GM12872 (cell line): ENCODE data around the gene UBE2O.

Experiments used
- TF ChIP-seq, protein P1 (sequence below): IDR thresholded peaks from 3 replicates; pipeline ENCODE4 v1.5.1; 2011; ENCODE audit warnings: low read depth, mild to moderate bottlenecking, low read length, moderate library complexity; ENCODE audit not compliant: insufficient read depth

Gene UBE2O

DNA sequence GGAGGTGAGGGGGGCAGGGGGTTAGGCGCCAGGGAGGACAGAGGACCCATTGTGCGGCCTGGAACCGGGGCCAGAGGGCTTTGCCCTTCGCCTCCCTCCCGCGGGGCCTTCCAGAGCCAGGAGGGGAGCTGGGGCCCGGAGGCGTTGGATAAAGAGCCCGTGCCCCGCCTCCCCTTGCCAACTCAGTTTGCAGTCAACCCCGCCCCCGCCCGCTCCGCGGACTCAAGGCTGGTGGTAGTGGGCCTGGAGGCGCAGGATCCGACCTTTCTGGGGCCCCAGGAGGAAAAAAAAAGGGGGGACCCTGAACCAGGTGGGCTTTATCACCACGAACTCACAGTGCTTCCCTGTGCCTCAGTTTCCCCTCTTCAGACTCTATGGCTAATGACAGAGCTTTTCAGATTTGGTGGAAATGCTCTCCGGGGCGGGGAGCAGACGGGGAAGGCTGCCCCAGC lies 70.6 kb downstream of the UBE2O start:
- TF ChIP-seq, protein P1, sequence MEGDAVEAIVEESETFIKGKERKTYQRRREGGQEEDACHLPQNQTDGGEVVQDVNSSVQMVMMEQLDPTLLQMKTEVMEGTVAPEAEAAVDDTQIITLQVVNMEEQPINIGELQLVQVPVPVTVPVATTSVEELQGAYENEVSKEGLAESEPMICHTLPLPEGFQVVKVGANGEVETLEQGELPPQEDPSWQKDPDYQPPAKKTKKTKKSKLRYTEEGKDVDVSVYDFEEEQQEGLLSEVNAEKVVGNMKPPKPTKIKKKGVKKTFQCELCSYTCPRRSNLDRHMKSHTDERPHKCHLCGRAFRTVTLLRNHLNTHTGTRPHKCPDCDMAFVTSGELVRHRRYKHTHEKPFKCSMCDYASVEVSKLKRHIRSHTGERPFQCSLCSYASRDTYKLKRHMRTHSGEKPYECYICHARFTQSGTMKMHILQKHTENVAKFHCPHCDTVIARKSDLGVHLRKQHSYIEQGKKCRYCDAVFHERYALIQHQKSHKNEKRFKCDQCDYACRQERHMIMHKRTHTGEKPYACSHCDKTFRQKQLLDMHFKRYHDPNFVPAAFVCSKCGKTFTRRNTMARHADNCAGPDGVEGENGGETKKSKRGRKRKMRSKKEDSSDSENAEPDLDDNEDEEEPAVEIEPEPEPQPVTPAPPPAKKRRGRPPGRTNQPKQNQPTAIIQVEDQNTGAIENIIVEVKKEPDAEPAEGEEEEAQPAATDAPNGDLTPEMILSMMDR: no peak

DNA sequence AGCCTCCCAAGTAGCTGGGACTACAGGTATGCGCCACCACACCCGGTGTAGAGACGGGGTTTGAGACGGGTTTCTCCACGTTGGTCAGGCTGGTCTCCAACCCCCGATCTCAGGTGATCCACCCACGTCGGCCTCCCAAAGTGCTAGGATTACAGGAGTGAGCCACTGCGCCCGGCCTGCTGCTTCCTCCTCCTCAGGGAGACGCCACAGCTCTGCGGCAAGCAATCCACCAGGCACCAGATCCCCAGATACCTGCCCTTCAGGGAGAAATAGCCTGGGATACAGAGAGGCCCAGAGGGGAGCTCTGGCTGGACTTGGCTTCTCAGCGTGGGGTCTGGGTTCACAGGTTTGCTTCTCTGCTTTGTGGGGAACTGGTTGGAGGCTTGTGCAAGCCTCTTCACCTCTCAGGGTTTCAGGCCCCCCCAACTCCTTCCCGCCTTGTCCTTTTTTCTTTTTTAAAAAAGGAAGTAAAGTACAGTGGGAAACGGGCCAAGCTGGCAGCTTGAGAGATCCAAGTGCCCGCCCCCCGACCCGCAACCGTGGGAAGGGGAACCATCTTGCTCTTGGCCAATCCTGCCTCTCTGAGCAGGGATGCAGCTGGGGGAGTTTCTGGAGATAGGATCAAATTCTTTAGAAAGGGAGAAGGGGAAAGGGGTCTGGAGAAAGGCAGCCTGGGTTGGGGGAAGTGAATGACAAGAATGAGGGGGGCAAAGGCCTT lies 71.2 kb downstream of the UBE2O start:
- TF ChIP-seq, protein P1: no peak

DNA sequence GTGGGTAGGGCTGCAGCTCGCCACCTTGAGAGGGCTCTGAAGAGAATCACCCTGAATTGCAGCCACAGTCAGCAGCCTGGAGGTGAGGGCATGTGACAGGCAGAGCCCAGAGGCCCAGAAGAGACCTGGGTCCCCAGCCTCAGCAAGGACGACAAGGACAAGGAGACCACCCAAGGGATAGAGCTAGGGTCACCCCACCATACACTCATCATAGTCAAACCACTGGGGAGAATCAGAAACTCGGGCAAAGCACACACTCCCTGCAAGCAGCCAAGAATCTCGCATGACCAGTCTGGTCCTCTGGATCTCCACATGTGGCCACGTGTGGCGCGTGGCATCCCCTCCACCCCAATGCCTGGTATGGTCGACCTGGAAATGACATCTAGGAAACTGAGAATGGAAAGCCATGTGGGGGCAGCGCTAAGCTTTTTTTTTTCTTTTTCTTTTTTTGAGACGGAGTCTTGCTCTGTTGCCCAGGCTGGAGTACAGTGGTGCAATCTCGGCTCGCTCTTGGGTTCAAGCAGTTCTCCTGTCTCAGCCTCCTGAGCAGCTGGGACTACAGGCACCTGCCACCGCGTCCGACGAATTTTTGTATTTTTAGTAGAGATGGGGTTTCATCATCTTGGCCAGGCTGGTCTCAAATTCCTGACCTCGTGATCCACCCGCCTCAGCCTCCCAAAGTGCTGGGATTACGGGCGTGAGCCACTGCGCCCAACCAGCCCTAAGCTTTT lies 73.1 kb downstream of the UBE2O start:
- TF ChIP-seq, protein P1: no peak

DNA sequence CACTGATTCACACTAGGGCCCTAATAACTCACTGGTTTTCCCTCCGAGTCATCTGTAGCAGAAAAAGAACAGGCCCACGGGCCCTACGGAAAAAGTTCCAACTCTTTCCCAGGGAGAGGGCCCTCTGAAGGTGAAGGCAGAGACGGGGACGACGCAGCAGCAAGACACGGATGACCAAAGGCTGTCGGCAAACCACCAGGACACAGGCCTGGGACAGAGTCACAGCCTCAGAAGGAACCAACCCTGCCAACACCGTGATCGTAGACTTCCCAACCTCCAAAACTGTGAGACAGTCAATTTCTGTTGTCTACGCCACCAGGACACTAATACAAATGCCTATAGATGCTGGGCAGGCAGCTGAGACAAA lies 73.7 kb downstream of the UBE2O start:
- TF ChIP-seq, protein P1: no peak

DNA sequence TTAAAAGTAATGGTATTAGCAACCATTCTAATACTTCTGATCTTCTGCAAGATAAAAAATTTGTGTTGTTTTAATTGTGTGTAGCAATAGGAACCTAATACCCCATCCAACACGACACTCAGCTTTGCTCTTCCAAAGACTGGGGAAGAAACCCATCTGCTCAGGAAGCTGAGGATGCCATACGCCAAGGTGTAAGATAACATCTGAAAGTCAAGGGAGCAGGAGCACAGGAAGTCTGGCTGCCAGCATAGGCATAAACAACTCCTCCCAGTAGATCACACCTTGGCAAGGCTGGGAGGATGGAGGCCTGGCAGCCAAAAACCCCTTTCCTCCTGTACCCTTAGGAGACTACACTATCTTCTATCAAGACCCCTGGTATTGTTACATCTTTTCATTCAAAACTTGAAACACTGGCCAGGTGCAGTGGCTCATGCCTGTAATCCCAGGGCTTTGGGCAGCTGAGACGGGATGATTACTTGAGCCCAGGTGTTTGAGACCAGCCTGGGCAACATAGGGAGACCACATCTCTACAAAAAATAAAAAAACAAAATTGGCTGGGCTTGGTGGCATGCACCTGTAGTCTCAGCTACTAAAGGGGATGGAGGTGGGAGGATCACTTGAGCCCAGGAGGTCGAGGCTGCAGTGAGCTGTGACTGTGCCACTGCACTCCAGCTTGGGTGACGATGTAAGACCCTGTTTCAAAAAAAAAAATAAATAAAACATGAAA lies 74.2 kb downstream of the UBE2O start:
- TF ChIP-seq, protein P1: no peak

DNA sequence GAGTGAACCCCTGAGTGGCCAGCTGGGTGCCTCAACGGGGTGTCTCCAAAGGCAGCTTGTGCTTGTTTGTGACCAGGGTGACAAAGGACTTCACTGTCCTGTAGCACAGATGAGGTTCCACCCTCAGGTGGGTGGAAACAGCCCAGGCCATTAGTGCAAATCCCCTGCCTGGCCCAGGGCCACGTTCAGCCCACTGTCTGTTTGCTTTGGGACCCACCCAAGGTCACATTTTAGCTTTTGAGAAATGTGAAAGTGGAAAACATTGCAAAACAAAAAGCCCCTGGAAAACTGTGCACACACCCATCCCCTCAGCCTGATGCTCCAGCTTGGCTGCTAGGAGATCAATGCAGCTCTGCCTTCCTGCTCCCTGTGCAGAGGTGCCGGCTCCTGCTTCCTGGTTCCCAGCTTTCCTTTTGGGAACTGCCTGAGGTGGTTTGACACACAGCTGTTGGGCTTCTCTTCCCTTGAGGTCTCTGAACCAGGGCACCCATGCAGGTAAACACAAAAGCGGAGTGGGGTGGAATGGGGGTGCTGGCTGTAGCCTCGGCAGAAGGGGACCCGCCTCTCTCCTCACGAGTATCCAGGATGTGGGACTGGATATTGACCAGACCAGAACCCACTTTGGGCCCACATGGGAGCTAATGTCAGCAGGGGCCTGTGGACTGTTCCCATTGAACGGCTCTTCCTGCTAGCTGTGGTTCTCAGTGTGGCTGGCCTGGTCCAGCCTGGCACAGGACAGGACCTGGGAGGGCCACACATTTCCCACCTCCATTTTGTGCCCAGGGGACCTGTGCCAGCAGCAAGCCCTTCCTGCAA lies 76.4 kb downstream of the UBE2O start:
- TF ChIP-seq, protein P1: no peak
